Measurements from ENCODE around the gene ABCF3. TPM values are rescaled to one million over a fixed set of nuclear protein-coding genes. Genes with fewer than 3 reads are reported as not detected.

ABCF3 gene
- total and polyA plus RNA-seq, 2 of the 13 experiments (the other 11 are each of a cell fraction or from before 2014, with no cell fraction given): 38.8 to 46.5 TPM

DNA sequence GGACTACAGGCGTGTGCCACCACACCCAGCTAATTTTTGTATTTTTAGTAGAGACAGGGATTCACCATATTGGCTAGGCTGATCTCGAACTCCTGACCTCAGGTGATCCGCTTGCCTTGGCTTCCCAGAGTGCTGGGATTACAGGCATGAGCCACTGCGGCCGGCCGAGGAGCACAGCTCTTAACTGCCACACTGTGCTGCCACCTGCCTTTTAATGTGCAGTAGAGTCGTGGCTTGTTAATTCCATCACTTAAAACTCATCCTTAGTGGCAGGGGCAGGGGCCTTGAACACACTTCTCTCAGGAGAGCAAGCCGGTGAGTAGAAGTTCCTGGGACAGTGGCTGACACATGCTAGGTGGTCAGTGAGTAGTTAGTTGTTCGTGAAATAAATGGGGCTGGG lies 12.5 kb downstream of the ABCF3 start:
- peak; percentile 53 for ATAC-seq

More for the DNA sequence above, 12.5 kb downstream of the ABCF3 start:
- no TSS peak for BruUV-seq (replicated peaks)
- no peak for TF ChIP-seq ELF1 (CRISPR knock-in tag; IDR thresholded peaks at IDR 0.05)
- TF ChIP-seq ZBTB38 (CRISPR knock-in tag; IDR thresholded peaks at IDR 0.05): no peak
- TF ChIP-seq, protein P1, sequence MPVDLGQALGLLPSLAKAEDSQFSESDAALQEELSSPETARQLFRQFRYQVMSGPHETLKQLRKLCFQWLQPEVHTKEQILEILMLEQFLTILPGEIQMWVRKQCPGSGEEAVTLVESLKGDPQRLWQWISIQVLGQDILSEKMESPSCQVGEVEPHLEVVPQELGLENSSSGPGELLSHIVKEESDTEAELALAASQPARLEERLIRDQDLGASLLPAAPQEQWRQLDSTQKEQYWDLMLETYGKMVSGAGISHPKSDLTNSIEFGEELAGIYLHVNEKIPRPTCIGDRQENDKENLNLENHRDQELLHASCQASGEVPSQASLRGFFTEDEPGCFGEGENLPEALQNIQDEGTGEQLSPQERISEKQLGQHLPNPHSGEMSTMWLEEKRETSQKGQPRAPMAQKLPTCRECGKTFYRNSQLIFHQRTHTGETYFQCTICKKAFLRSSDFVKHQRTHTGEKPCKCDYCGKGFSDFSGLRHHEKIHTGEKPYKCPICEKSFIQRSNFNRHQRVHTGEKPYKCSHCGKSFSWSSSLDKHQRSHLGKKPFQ (CRISPR knock-in tag; IDR thresholded peaks at IDR 0.05; ENCODE audit: insufficient replicate concordance): no peak
- TF ChIP-seq, protein P2, sequence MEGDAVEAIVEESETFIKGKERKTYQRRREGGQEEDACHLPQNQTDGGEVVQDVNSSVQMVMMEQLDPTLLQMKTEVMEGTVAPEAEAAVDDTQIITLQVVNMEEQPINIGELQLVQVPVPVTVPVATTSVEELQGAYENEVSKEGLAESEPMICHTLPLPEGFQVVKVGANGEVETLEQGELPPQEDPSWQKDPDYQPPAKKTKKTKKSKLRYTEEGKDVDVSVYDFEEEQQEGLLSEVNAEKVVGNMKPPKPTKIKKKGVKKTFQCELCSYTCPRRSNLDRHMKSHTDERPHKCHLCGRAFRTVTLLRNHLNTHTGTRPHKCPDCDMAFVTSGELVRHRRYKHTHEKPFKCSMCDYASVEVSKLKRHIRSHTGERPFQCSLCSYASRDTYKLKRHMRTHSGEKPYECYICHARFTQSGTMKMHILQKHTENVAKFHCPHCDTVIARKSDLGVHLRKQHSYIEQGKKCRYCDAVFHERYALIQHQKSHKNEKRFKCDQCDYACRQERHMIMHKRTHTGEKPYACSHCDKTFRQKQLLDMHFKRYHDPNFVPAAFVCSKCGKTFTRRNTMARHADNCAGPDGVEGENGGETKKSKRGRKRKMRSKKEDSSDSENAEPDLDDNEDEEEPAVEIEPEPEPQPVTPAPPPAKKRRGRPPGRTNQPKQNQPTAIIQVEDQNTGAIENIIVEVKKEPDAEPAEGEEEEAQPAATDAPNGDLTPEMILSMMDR (CRISPR knock-in tag; IDR thresholded peaks at IDR 0.05): peak; percentile 45
- TF ChIP-seq HOXD1 (CRISPR knock-in tag; IDR thresholded peaks at IDR 0.05): no peak
- TF ChIP-seq, protein P3, sequence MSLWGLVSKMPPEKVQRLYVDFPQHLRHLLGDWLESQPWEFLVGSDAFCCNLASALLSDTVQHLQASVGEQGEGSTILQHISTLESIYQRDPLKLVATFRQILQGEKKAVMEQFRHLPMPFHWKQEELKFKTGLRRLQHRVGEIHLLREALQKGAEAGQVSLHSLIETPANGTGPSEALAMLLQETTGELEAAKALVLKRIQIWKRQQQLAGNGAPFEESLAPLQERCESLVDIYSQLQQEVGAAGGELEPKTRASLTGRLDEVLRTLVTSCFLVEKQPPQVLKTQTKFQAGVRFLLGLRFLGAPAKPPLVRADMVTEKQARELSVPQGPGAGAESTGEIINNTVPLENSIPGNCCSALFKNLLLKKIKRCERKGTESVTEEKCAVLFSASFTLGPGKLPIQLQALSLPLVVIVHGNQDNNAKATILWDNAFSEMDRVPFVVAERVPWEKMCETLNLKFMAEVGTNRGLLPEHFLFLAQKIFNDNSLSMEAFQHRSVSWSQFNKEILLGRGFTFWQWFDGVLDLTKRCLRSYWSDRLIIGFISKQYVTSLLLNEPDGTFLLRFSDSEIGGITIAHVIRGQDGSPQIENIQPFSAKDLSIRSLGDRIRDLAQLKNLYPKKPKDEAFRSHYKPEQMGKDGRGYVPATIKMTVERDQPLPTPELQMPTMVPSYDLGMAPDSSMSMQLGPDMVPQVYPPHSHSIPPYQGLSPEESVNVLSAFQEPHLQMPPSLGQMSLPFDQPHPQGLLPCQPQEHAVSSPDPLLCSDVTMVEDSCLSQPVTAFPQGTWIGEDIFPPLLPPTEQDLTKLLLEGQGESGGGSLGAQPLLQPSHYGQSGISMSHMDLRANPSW (CRISPR knock-in tag; IDR thresholded peaks at IDR 0.05; ENCODE audit: borderline replicate concordance): no peak
- TF ChIP-seq MED13 (CRISPR knock-in tag; IDR thresholded peaks at IDR 0.05): no peak
- TF ChIP-seq STAG1 (CRISPR knock-in tag; IDR thresholded peaks at IDR 0.05): peak; percentile 48
- Histone ChIP-seq H3K4me2 (ENCODE audit: low read depth, low read length) (no peak overlapping the region), H3K4me3 (replicated peaks in 1 of 3; ENCODE audit: insufficient read depth in 1 of 3, low read depth in 2 of 3, low read length in 3 of 3) (no peak overlapping the region), H2AFZ (ENCODE audit: low read length) (no peak overlapping the region), H4K20me1 (ENCODE audit: insufficient read depth, low read length) (no peaks in the 10 kb centered on the region), H3K9me3 (ENCODE audit: low read length) (no peaks in the 10 kb centered on the region), H3K4me1 (ENCODE audit: insufficient read depth, low read length) (peaks cover 12% of the 10 kb centered on the region), H3K27ac (ENCODE audit: extremely low read length, insufficient read depth, low read length) (no peak overlapping the region), H3K9ac (ENCODE audit: insufficient read depth, low read depth, low read length) (no peak overlapping the region), H3K79me2 (ENCODE audit: insufficient read depth, low read length) (no peaks in the 10 kb centered on the region), H3K27me3 (ENCODE audit: control insufficient read depth in 1 of 2, insufficient read depth in 2 of 2, low read length in 2 of 2) (peaks cover 0 to 10% of the 10 kb centered on the region in 2 experiments; a peak in 3 of 5 replicates), H3K36me3 (replicated peaks in 1 of 2; ENCODE audit: control insufficient read depth in 1 of 2, insufficient read depth in 2 of 2, low read length in 2 of 2) (peaks cover 5 to 13% of the 10 kb centered on the region in 2 experiments; a peak in 4 of 5 replicates)
- in situ Hi-C loops (cut with HindIII; ENCODE audit: extremely low pct_ligation_motif_present, low pct_unique_long_range_greater_than_20kb) (no loop called here), intact Hi-C loops (cut with micrococcal nuclease; ENCODE audit: unreplicated experiment) (no loop called here)
- no peak for FAIRE-seq
- ChIA-PET CTCF (ENCODE audit: low intra/inter-chr PET ratio, low total read pairs) (no interaction called here), POLR2A (interaction anchor here (0.7 kb wide), 1 partner anchor 1790 kb away, joined by 3 read pairs; no protein-coding TSS in a partner anchor)
- 80% methylated on average over 5 of the region's 9 CpGs for WGBS (ENCODE audit: low lambda C conversion rate)
- no peak for DNase-seq (ENCODE audit: low spot score)

Measured in HepG2 (cell line).